CD4-positive, alpha-beta T cell treated with Interferon alpha-2 for 1 hour (primary cell): ENCODE measurements around the gene CEP72.
"Not testable (repeated sequence)": the region's sequence is repeated elsewhere in the genome, so short reads cannot be mapped to it uniquely, and the experiment has no call there.

Experiments used
- DNase-seq, 2 donors: peaks; one replicate each; pipeline ENCODE4 v3.0.0-alpha.2; 2020 to 2022

CEP72 gene

DNA sequence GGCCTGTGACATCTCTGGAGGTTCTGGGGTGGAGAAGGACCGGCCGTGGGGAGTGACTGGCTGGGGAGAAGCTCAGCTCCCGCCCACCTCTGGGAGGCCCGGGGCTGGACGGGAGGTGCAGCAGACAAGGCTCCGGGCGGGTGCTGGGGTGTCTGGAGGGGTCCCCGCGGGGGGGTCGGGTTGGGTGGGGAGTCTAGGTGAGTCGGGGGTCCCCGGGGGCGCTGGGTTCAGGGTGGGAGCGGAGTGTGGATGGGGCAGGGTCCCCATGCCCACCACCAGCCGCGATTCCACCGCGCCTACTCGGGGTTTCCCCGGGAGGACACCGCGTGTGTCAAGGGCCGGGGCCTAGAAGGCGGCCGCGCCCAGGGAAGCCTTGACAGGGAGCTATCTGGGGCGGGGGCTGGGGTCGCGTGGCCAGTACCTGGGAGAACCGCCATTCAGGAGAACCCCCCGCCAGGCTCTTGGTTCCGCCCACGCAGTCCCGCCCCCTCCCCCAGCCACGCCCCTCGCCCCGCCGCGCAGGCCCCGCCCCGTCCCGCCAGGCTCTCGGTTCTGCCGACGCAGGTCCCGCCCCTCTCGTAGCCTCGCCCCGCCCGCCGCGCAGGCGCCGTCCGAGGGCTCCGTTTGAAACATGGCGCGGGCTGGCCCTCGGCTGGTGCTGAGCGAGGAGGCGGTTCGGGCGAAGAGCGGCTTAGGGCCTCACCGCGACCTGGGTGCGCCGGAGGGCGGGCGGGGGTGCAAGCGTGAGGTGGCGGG is at the start of gene CEP72:
TSS of gene CEP72 (plus strand) at position 610 of the 756 bp plus-strand sequence. CDS start at position 632, 22 bp downstream.
- peak; percentile 92 to 94 for DNase-seq

- DNase-seq: no peak
These were observed 46.2 kb upstream of the CEP72 start for GRCh38 chr5:565782-566440.

- no peak for DNase-seq
These were observed 45.4 kb upstream of the CEP72 start for GRCh38 chr5:566636-567309.

DNA sequence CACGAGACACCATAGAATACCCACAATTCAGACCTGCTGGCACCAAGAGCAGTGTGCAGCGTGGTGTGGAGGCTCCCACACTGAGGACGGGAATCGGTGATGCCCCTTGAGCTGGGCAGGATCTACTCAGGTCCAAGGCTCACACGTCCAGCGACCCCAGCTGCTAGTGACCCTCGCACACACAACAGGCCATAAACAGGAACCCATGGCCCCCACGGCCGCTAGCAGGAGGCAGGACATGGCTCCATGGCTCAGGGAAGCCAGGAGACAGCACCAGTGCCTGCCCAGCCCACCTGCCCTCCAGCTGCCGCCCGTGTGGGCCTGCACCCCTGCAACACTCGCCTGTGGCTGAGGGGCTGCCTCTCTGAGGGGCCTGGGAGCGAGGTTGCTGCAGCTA is 44.5 kb upstream of the CEP72 start:
- DNase-seq: no peak

DNA sequence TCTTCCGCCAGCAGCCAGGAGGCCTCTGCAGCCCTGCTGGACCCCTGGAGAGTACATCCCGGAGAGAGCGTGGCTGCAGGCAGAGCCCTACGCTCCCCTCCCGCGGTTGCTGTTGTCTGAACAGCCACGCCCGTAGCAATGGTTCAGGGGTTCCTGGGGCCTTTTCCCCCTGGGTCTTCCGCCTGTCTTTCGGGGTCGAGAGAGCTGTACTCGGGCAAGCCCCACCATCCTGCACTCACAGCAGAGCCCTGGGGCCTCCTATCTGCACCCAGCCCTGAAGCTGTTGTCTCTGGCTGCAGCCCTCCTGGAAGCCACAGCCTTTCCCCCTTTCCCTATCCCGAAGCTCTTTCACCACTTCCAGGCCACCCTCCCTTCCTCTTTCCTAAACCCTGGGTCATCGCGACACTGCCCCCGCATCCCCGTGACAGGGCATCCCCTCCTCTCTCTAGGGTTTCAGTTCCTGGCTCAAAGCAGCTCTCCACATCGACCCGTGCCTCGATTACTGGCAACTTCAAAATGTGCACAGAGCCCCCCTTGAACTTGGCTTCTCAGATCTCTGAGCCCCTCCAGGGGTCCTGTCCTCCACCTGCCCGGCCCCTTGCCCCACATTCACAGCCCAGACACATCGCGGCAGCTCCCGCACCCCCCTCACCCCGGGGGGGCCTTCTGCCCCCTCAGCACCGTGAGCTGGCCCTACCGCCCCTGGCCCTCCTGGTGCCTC is 43.9 kb upstream of the CEP72 start:
- no peak for DNase-seq

DNA sequence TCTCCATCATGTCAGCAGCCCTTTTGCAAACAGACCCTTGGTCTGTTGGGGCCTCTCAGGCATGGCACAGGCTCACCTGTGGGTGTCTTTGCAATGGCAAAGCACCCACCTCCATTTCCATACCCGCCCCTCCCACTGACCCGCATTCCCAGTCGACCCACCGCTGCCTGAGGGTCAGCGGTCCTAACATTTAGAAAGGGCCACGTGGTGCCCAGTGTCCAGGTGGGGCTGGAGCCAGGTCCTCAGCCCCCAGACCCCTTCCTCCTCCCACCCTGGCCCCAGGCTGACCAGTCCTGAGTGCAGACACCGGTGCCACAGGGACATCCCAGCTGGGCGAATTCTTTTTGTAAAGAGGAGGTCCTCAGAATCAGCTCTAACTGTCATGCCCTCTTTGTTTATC is 43.3 kb upstream of the CEP72 start:
- DNase-seq: no peak

DNA sequence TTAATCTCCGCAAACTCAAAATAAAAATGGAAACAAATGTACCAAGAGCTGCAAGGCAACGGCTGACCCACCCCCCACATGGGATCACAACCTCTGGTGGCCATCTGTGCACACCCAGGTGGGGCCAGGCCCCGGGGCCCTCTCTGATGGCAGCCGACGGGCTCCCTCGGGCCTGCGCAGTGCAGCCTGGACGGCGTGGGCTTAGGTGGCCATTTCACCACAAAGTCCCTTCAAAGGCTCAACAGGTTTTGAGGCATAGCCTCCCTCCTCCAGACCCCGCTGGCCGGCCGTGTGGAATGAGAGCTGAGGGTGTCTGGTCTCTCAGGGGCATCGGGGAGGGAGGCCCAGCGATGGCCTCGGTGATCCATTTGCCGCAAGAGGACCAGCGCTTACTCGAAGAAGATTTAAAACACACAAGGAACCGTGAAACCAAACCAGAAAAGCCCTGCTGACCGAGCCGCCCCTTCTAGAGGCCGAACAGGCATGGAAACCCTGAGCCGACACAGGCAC is 42.7 kb upstream of the CEP72 start:
- DNase-seq: no peak

DNA sequence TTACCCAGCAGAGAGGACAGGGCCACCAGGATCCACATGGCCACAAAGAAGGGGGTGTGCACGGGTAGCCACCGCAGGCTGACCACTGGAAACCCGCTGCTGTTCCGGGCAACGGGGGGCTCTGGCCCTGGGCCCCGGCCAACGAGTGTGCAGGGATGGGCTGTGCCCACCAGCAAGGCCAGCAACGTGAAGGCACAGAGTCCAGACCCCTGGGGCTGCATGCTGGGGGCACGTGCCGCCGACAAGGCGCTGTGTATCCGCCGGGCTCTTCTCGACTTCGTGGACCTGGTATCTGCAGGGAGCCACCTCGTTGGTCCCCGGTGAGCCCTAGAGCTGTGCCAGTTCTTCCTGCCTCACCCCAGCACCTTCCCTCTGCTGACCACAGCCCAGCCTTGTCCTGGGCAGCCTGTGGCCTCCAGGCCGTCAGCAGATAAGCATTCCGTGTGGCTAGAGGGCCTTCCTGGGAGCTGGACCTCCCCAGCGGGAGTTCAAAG is 42.2 kb upstream of the CEP72 start:
- no peak for DNase-seq

DNA sequence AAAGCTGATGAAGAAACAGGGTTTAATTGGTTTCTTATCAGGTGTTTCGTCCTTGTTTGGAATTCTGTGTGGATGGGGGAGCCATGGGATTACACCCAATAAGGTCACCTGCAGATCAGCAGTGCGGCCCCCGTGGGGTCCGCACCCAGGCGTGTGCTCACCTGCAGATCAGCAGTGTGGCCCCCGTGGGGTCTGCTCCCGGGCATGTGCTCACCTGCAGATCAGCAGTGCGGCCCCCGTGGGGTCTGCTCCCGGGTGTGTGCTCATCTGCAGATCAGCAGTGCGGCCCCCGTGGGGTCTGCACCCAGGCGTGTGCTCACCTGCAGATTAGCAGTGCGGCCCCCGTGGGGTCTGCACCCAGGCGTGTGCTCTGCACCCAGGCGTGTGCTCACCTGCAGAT is 41.7 kb upstream of the CEP72 start:
- DNase-seq: no peak

DNA sequence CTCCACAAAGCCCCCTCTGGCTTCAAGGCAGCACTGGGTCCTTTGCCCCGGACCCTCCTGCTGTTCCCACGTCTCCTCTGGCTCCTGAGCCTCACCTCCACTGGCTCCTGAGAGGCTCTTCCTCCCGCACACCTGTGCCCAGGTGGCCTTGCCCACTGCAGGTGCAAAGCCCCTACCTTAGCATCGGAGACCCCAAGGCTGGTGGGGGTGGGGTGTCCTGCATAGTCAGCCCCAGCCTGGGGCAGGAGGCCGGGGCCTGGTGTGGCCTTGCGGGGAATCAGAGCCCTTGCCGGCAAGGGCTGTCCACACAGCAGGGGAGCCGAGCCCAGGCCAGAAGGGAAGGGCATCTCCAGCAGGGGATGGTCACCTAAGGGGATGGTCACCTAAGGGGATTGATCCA is 41.3 kb upstream of the CEP72 start:
- DNase-seq: no peak

GRCh38 chr5:571791-572190 is 40.3 kb upstream of the CEP72 start:
- DNase-seq: no peak

DNA sequence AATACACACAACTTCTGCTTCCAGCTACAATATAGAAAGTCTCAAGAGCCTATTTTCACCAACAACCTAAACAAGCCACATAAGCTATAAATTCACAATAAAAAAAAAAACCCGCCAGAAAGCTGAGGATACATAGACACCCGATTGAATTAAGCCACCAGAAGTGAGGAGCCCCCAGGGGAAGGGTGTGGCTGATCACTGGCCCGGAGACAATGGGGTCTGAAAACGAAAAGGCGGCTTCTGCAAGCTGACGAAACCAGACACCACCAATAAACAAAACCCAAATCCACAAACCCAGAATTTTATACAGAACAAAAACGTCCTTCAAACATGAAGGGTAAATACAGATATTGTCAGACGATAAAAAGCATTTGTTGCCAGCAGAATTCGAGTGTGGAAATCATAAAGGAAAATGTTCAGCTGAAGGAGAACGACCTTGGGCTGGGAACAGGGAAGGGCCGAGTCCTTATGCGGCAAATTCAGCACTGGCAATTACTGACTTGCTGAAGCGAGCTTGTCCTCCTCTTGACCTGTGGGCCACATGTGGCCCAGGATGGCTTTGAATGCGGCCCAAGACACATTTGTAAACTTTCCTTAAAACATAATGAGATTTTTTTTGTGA is 39.6 kb upstream of the CEP72 start:
- DNase-seq: no peak

DNA sequence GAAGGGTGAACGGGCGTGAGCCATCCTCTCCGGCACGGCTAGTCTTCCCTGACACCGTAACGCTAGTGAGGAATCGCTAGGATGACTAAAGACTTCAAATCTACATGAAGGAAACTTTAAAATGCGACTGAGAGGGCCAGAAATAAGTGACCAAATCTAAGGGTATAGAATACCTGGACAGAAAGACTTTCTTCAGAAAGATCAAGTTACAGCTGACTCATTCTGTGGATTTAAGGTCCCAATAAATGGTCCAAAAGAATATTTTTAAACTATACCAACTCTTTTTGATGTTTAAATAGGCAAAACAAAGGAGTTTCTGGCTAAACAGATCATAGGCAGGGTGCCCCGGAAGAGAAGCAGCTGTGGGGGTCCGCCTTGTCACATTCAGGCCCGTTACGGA is 38.9 kb upstream of the CEP72 start:
- no peak for DNase-seq

- DNase-seq: no peak
These were observed 38.2 kb upstream of the CEP72 start for GRCh38 chr5:573976-574375.

DNA sequence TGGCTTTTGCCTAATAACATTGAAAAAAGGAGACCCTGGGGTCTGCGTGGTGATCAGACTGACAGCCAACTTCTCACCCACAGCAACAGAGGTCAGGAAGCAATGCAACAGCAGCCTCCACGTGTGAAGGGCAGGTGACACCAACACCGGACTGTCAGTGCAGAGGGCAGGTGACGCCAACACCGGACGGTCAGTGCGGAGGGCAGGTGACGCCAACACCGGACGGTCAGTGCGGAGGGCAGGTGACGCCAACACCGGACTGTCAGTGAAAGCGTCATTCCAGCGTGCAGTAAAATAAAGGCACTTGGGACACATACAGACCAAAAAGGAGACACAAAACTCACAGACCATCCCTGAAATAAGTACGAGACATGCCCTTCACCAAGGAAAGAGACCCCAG is 37.2 kb upstream of the CEP72 start:
- no peak for DNase-seq

GRCh38 chr5:575636-576035 is 36.5 kb upstream of the CEP72 start:
- no peak for DNase-seq

DNA sequence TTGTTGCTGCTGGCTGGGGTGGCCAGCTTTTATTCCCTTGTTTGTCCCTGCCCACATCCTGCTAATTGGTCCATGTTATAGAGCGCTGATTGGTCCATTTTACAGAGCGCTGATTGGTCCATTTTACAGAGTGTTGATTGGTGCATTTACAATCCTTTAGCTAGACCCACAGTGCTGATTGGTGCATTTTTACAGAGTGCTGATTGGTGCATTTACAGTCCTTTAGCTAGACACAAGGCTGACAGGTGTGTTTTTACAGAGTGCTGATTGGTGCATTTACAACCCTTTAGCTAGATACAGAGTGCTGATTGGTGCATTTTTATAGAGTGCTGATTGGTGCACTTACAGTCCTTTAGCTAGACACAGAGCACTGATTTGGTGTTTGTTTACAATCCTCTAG is 34.9 kb upstream of the CEP72 start:
- not testable (repeated sequence) for DNase-seq

DNA sequence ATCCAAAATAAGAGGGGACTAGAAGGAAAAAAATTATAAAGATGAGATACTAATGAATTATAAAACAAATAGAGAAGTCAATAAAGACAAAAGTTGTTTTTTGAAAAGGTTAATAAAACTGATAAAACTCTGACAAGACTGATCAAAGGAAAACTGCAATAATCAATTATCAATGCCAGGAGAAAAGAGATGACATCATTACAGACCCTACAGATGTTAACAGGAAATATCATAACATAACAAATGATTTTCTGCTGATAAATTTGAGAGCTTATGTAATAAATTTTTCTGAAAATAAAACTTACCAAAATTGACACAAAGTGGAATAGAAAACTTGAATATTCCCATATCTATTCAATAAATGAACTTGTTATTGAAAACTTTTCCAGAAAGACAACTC is 34.3 kb upstream of the CEP72 start:
- no peak for DNase-seq

- no peak for DNase-seq
These were observed 32.9 kb upstream of the CEP72 start for GRCh38 chr5:579211-579610.

GRCh38 chr5:579746-580366 is 32.3 kb upstream of the CEP72 start:
- no peak for DNase-seq

DNA sequence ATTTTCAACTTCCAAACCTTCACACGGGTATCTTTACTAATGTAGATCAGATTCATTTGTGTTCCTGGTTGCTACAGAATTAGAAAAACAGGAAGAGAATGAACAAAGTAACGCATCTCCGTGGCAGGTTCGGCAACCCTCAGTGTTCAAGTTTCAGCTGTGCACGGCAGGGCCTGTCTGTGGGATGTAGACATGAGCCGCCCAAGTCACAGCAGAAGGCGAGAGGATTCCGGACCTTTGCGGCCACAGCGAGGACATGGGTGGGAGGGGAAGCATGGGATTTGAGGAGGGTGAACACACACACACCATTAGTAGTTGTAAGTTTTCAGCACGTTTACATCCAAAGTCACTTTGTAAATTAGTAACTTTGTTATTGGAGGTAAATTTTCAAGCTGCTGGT is 31.7 kb upstream of the CEP72 start:
- no peak for DNase-seq

DNA sequence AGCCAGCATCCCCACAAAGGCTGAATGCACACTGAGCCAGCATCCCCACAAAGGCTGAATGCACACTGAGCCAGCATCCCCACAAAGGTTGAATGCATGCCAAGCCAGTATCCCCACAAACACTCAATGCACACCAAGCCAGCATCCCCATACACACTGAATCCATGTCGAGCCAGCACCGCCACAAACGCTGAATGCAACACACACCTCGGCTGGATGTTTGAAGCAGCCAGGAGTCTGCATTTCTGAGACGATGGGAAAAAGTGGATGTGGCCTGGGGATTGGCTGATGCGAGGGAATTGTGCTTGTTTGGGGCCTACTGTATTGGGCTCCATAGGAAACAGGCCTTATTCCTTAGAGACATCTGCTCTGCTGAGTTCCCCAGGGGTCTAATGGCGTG is 30.9 kb upstream of the CEP72 start:
- DNase-seq: no peak
